K562 (cell line): Measurements from ENCODE around the gene CACNA2D3. TPM values are rescaled to one million over a fixed set of nuclear protein-coding genes. Genes with fewer than 3 reads are reported as not detected.

Source experiments
- CHCHD3 ChIP-seq: fragments of 250-450 bp; sonication (Bioruptor Pico); IDR thresholded peaks from 2 replicates; pipeline ENCODE4 v2.1.2; 2022; ENCODE audit warnings: mild to moderate bottlenecking
- FUS ChIP-seq: fragments of 200-400 bp; formaldehyde crosslinking; optimal IDR thresholded peaks from 2 replicates; pipeline ENCODE3; 2017; ENCODE audit warnings: low read depth, low read length
- GTF2A2 ChIP-seq: IDR thresholded peaks from 2 replicates; pipeline ENCODE4 v1.6.1; 2016; ENCODE audit warnings: mild to moderate bottlenecking, missing genetic modification characterization, missing compliant biosample characterization
- HIVEP1 ChIP-seq: fragments of 250-450 bp; sonication (Bioruptor Pico); IDR thresholded peaks from 2 replicates; pipeline ENCODE4 v1.4.0; 2020; ENCODE audit warnings: mild to moderate bottlenecking
- JUND ChIP-seq, 2 experiments: IDR thresholded peaks; 2 replicates in 1 of 2; 3 replicates in 1 of 2; pipeline ENCODE4 v1.6.1; 2011; ENCODE audit warnings: borderline replicate concordance in 2 of 2, low read depth in 2 of 2, low read length in 2 of 2, improper control_type of control experiment in 1 of 2, missing biosample characterization in 1 of 2, missing genetic modification characterization in 1 of 2, missing genetic modification reagents in 1 of 2
- MCM5 ChIP-seq: fragments of 450-650 bp; IDR thresholded peaks from 2 replicates; pipeline ENCODE4 v1.6.1; 2016; ENCODE audit warnings: low read depth
- RBM14 ChIP-seq: fragments of 200-400 bp; formaldehyde crosslinking; IDR thresholded peaks from 2 replicates; pipeline ENCODE4 v1.6.1; 2018; ENCODE audit warnings: low read depth, mild to moderate bottlenecking, low read length, moderate library complexity, borderline replicate concordance; ENCODE audit not compliant: insufficient read depth
- SIX5 ChIP-seq, 2 experiments: IDR thresholded peaks; 2 replicates each; pipeline ENCODE4 v1.6.1; 2011; ENCODE audit warnings: low read length in 2 of 2, borderline replicate concordance in 1 of 2, low read depth in 1 of 2, mild to moderate bottlenecking in 1 of 2, moderate library complexity in 1 of 2; ENCODE audit not compliant: insufficient read depth in 1 of 2
- USF1 ChIP-seq: sonication (generic); formaldehyde crosslinking; IDR thresholded peaks from 2 replicates; pipeline ENCODE4 v1.9.0; 2022; ENCODE audit warnings: mild to moderate bottlenecking, missing genetic modification reagents
- ZBTB40 ChIP-seq, 2 experiments: fragments of 450-650 bp in 1 of 2; sonication (generic) in 1 of 2; formaldehyde crosslinking in 1 of 2; IDR thresholded peaks; 2 replicates each; pipeline versions ENCODE4 v1.7.1 to v1.9.0; 2016 to 2022; ENCODE audit warnings: inconsistent platforms in 1 of 2, mild to moderate bottlenecking in 1 of 2, missing genetic modification reagents in 1 of 2
- ZNF146 ChIP-seq: IDR thresholded peaks from one replicate; pipeline ENCODE4 v1.6.1; 2018; ENCODE audit warnings: missing compliant biosample characterization; ENCODE audit not compliant: unreplicated experiment
- ZNF695 ChIP-seq: fragments of 450-650 bp; formaldehyde crosslinking; IDR thresholded peaks from 2 replicates; pipeline ENCODE4 v1.4.0; 2020; ENCODE audit warnings: mild to moderate bottlenecking, moderate library complexity
- polyA plus RNA-seq, 8 experiments: library from polyadenylated mRNA; depleted of rRNA in 4 of 8; stranded (reverse) in 5 of 8; unstranded in 3 of 8; fragments of >200 nt; fragmentation: Nextera tagmentation in 2 of 8; fragmentation: Illumina TruSeq in 1 of 8; extraction: Ambion mirVana in 2 of 8; extraction: Trizol in 1 of 8; gene quantifications; 2 replicates each; pipeline versions ENCODE4 v1.2.1 to v1.2.3, GENCODE V29; 2011 to 2014; ENCODE audit warnings: inconsistent platforms in 1 of 8, missing spikeins in 1 of 8
- total RNA-seq, 7 experiments: library from RNA; depleted of rRNA in 6 of 7; stranded (reverse); fragments of >200 nt in 6 of 7; fragmentation: Illumina TruSeq in 2 of 7; extraction: Trizol in 2 of 7; gene quantifications; 2 replicates each; pipeline versions ENCODE4 v1.2.1 to v1.2.3, GENCODE V29; 2011 to 2021; ENCODE audit warnings: low replicate concordance in 1 of 7

The CACNA2D3 gene
- total and polyA plus RNA-seq, 9 of the 15 experiments (the other 6 are each of a cell fraction or from before 2014, with no cell fraction given), result 0.01 TPM; not detected in 8

- no peak for TF ChIP-seq ZBTB40 (IDR thresholded peaks at IDR 0.05)
- TF ChIP-seq ZBTB40 (CRISPR knock-in tag; IDR thresholded peaks at IDR 0.05), result no peak
- no peak for TF ChIP-seq ZNF695 (CRISPR knock-in tag)
- no peak for TF ChIP-seq RBM14
- TF ChIP-seq USF1 (CRISPR knock-in tag), result no peak
- no peak for TF ChIP-seq ZNF146 (CRISPR knock-in tag)
- TF ChIP-seq SIX5 (IDR thresholded peaks at IDR 0.05; ENCODE audit: borderline replicate concordance in 1 of 2, insufficient read depth in 1 of 2, low read depth in 1 of 2, low read length in 2 of 2), result no peak
- no peak for TF ChIP-seq FUS
- no peak for TF ChIP-seq HIVEP1
- TF ChIP-seq MCM5, result no peak
- TF ChIP-seq JUND (IDR thresholded peaks at IDR 0.05; ENCODE audit: borderline replicate concordance, low read depth, low read length), result no peak
- no peak for TF ChIP-seq JUND (tag; IDR thresholded peaks at IDR 0.05; ENCODE audit: borderline replicate concordance, low read depth, low read length)
- no peak for TF ChIP-seq CHCHD3 (CRISPR knock-in tag)
- TF ChIP-seq GTF2A2 (tag), result no peak
These were observed 541.2 kb downstream of the CACNA2D3 start (continued) for GRCh38 chr3:54663501-54664011.
